K562 (cell line): ENCODE results near the gene CMIP. TPM values are rescaled to one million over a fixed set of nuclear protein-coding genes. Genes with fewer than 3 reads are reported as not detected.

Source experiments
- ATAC-seq: fragments of 200-7000 bp; cut with Tn5 transposase; 3 replicates; pipeline ENCODE4 v1.9.1; 2020; ENCODE audit warnings: moderate library complexity
- BruUV-seq: library from RNA; stranded (reverse); fragments of 400-500 nt; replicated peaks from 2 replicates; lab custom pipeline; 2021; lab: Mats Ljungman, UMichigan
- CTCF ChIA-PET: fragments of 300-600 bp; formaldehyde crosslinking; extraction: SDS; loops from one replicate; lab custom pipeline; 2021; ENCODE audit warnings: low intra/inter-chr PET ratio; lab: Yijun Ruan, JAX
- POLR2A ChIA-PET: fragments of 300-600, 350-650 bp; sonication (Branson Sonifier 250); formaldehyde crosslinking; extraction: SDS; loops from one replicate; lab custom pipeline; 2021; ENCODE audit warnings: antibody characterized with exemption, inconsistent platforms; lab: Yijun Ruan, JAX
- DNase-seq, 4 experiments: peaks; one replicate each; pipeline versions ENCODE4 v3.0.0 to v3.0.0-alpha.2; 2011 to 2018; ENCODE audit warnings: low spot score in 3 of 4, mixed read lengths in 3 of 4; ENCODE audit errors: extremely low read depth in 1 of 4
- FAIRE-seq: peaks from 2 replicates; lab custom pipeline; 2011; peaks lifted over from hg19 to GRCh38; lab: Jason Lieb, UNC
- H2AFZ ChIP-seq: 2 replicates; pipeline ENCODE4 v1.6.0; 2011; ENCODE audit warnings: low read depth, low read length, control low read depth, inconsistent platforms
- H3K27ac ChIP-seq: fragments of 200-600 bp; 3 replicates; pipeline ENCODE4 v1.8.0; 2011; ENCODE audit warnings: low read depth, mild to moderate bottlenecking, control low read depth, inconsistent platforms, low read length, moderate library complexity, mixed read lengths; ENCODE audit errors: extremely low read depth
- H3K27me3 ChIP-seq, 2 experiments: fragments of 300-600 bp in 1 of 2; 2 replicates in 1 of 2; 3 replicates in 1 of 2; pipeline versions ENCODE4 v1.6.0 to v1.8.0; 2011; ENCODE audit warnings: inconsistent platforms in 2 of 2, low read length in 2 of 2, mild to moderate bottlenecking in 1 of 2, mixed read lengths in 1 of 2, moderate library complexity in 1 of 2; ENCODE audit not compliant: control insufficient read depth in 2 of 2, insufficient read depth in 2 of 2
- H3K36me3 ChIP-seq: fragments of 300-600 bp; 3 replicates; pipeline ENCODE4 v1.8.0; 2011; ENCODE audit warnings: mild to moderate bottlenecking, low read length, inconsistent platforms; ENCODE audit not compliant: control insufficient read depth, insufficient read depth
- H3K4me1 ChIP-seq, 2 experiments: fragments of 200-600 bp in 1 of 2; replicated peaks in 1 of 2; 2 replicates in 1 of 2; 3 replicates in 1 of 2; pipeline versions ENCODE4 v1.5.1 to v1.8.0; 2011; ENCODE audit warnings: inconsistent platforms in 2 of 2, low read length in 2 of 2, mild to moderate bottlenecking in 1 of 2, mixed read lengths in 1 of 2, moderate library complexity in 1 of 2; ENCODE audit not compliant: control insufficient read depth in 2 of 2, insufficient read depth in 2 of 2
- H3K4me2 ChIP-seq: 2 replicates; pipeline ENCODE4 v1.6.1; 2011; ENCODE audit warnings: low read length, control low read depth, inconsistent platforms, mixed read lengths; ENCODE audit not compliant: insufficient read depth
- H3K4me3 ChIP-seq: fragments of 200-600 bp; sonication (generic), shearing (Covaris generic); 2 replicates; pipeline ENCODE4 v1.5.1; 2016; ENCODE audit warnings: control low read depth, inconsistent platforms
- H3K79me2 ChIP-seq: fragments of 200-600 bp; 3 replicates; pipeline ENCODE4 v1.8.0; 2011; ENCODE audit warnings: low read length, inconsistent platforms; ENCODE audit not compliant: control insufficient read depth, insufficient read depth
- H3K9ac ChIP-seq, 2 experiments: 2 replicates each; pipeline versions ENCODE4 v1.6.0 to v1.6.1; 2011; ENCODE audit warnings: low read depth in 2 of 2, low read length in 2 of 2, control low read depth in 1 of 2, inconsistent platforms in 1 of 2, mild to moderate bottlenecking in 1 of 2, mixed read lengths in 1 of 2; ENCODE audit not compliant: insufficient read depth in 1 of 2
- H3K9me1 ChIP-seq: one replicate; pipeline ENCODE4 v1.6.0; 2011; ENCODE audit warnings: inconsistent platforms, mild to moderate bottlenecking, low read length, moderate library complexity; ENCODE audit not compliant: control insufficient read depth, insufficient read depth
- H3K9me3 ChIP-seq: replicated peaks from 2 replicates; pipeline ENCODE4 v1.5.1; 2011; ENCODE audit warnings: low read depth, low read length, inconsistent platforms; ENCODE audit not compliant: control insufficient read depth, insufficient read depth
- H4K20me1 ChIP-seq: replicated peaks from 2 replicates; pipeline ENCODE4 v1.6.1; 2011; ENCODE audit warnings: low read length, inconsistent platforms, mixed read lengths; ENCODE audit not compliant: control insufficient read depth, insufficient read depth
- ATF7 ChIP-seq: fragments of 450-650 bp; IDR thresholded peaks from 2 replicates; pipeline ENCODE4 v1.7.1; 2014; ENCODE audit warnings: mild to moderate bottlenecking, moderate library complexity
- BRD9 ChIP-seq: fragments of 450-650 bp; IDR thresholded peaks from 2 replicates; pipeline ENCODE4 v1.6.1; 2018; ENCODE audit warnings: low read depth; ENCODE audit not compliant: partially characterized antibody
- CEBPG ChIP-seq, 3 experiments: fragments of 200-800 bp in 1 of 3; sonication (Bioruptor generic) in 1 of 3; sonication (generic) in 1 of 3; formaldehyde crosslinking in 1 of 3; IDR thresholded peaks in 2 of 3; conservative IDR thresholded peaks in 1 of 3; 2 replicates each; pipeline versions ENCODE4 v1.6.1 to v1.8.0; 2016 to 2022; ENCODE audit warnings: missing compliant biosample characterization in 2 of 3, missing genetic modification characterization in 2 of 3, mild to moderate bottlenecking in 1 of 3, missing genetic modification reagents in 1 of 3
- EP400 ChIP-seq: fragments of 450-650 bp; IDR thresholded peaks from 2 replicates; pipeline ENCODE4 v1.6.1; 2017; ENCODE audit warnings: antibody characterized with exemption, mild to moderate bottlenecking, moderate library complexity
- LEF1 ChIP-seq: fragments of 450-650 bp; IDR thresholded peaks from 2 replicates; pipeline ENCODE4 v1.6.1; 2016; ENCODE audit warnings: mild to moderate bottlenecking
- NR2C2 ChIP-seq, 2 experiments: fragments of 200-800 bp in 1 of 2; sonication (Bioruptor generic) in 1 of 2; sonication (generic) in 1 of 2; formaldehyde crosslinking in 1 of 2; IDR thresholded peaks; 2 replicates each; pipeline versions ENCODE4 v1.6.1 to v1.8.0; 2016 to 2022; ENCODE audit warnings: mild to moderate bottlenecking in 1 of 2, missing compliant biosample characterization in 1 of 2, missing genetic modification characterization in 1 of 2, missing genetic modification reagents in 1 of 2
- SETDB1 ChIP-seq: IDR thresholded peaks from one replicate; pipeline ENCODE4 v1.6.1; 2012; ENCODE audit warnings: low read length, control low read depth, inconsistent platforms
- SMAD3 ChIP-seq: fragments of 450-650 bp; formaldehyde crosslinking; conservative IDR thresholded peaks from 2 replicates; pipeline ENCODE4 v1.4.0; 2020; ENCODE audit warnings: mild to moderate bottlenecking
- SMARCC2 ChIP-seq: fragments of 450-650 bp; IDR thresholded peaks from 2 replicates; pipeline ENCODE4 v1.6.1; 2017; ENCODE audit warnings: antibody characterized with exemption, moderate library complexity, mild to moderate bottlenecking, low read depth
- SNRNP70 ChIP-seq: fragments of 200-400 bp; formaldehyde crosslinking; optimal IDR thresholded peaks from 2 replicates; pipeline ENCODE3; 2017; ENCODE audit warnings: low read depth, low read length
- SRSF3 ChIP-seq: fragments of 200-400 bp; formaldehyde crosslinking; IDR thresholded peaks from 2 replicates; pipeline ENCODE4 v1.6.1; 2016; ENCODE audit warnings: mild to moderate bottlenecking, low read length, moderate library complexity; ENCODE audit not compliant: insufficient read depth
- ZNF644 ChIP-seq: fragments of 200-800 bp; sonication (Bioruptor generic); IDR thresholded peaks from 2 replicates; pipeline ENCODE4 v1.6.1; 2016; ENCODE audit warnings: low read depth, missing genetic modification characterization, missing compliant biosample characterization
- WGBS: fragments of 100-300 bp; shearing (Covaris generic); methylation state at CpG from one replicate; pipeline ENCODE4 v1.1.6; 2016; ENCODE audit warnings: low coverage, mixed read lengths; ENCODE audit not compliant: insufficient coverage; ENCODE audit errors: missing lambda C conversion rate; 5-methylcytosine and 5-hydroxymethylcytosine counted together
- in situ Hi-C: fragments of 300-500 bp; cut with MboI; formaldehyde crosslinking; loops from 4 replicates; pipeline ENCODE4 v1.15.0; 2018; ENCODE audit warnings: inconsistent platforms, mixed read lengths
- intact Hi-C: fragments of 100-400 bp; cut with micrococcal nuclease; formaldehyde crosslinking; loops from 2 replicates; pipeline ENCODE4 v1.14.2; 2022
- polyA plus RNA-seq, 8 experiments: library from polyadenylated mRNA; depleted of rRNA in 4 of 8; stranded (reverse) in 5 of 8; unstranded in 3 of 8; fragments of >200 nt; fragmentation: Nextera tagmentation in 2 of 8; fragmentation: Illumina TruSeq in 1 of 8; extraction: Ambion mirVana in 2 of 8; extraction: Trizol in 1 of 8; gene quantifications; 2 replicates each; pipeline versions ENCODE4 v1.2.1 to v1.2.3, GENCODE V29; 2011 to 2014; ENCODE audit warnings: inconsistent platforms in 1 of 8, missing spikeins in 1 of 8
- total RNA-seq, 7 experiments: library from RNA; depleted of rRNA in 6 of 7; stranded (reverse); fragments of >200 nt in 6 of 7; fragmentation: Illumina TruSeq in 2 of 7; extraction: Trizol in 2 of 7; gene quantifications; 2 replicates each; pipeline versions ENCODE4 v1.2.1 to v1.2.3, GENCODE V29; 2011 to 2021; ENCODE audit warnings: low replicate concordance in 1 of 7
- TF ChIP-seq, protein P1 (sequence below): fragments of 450-650 bp; formaldehyde crosslinking; IDR thresholded peaks from 2 replicates; pipeline ENCODE4 v1.4.0; 2022; ENCODE audit warnings: mild to moderate bottlenecking, moderate library complexity
- TF ChIP-seq, protein P2 (sequence below): fragments of 250-450 bp; sonication (Bioruptor Pico); IDR thresholded peaks from 2 replicates; pipeline ENCODE4 v1.5.0; 2022; ENCODE audit warnings: mild to moderate bottlenecking

CMIP gene
- total and polyA plus RNA-seq, 9 of the 15 experiments (the other 6 are each of a cell fraction or from before 2014, with no cell fraction given) = 0.94 to 82.5 (median 10.3) TPM

DNA sequence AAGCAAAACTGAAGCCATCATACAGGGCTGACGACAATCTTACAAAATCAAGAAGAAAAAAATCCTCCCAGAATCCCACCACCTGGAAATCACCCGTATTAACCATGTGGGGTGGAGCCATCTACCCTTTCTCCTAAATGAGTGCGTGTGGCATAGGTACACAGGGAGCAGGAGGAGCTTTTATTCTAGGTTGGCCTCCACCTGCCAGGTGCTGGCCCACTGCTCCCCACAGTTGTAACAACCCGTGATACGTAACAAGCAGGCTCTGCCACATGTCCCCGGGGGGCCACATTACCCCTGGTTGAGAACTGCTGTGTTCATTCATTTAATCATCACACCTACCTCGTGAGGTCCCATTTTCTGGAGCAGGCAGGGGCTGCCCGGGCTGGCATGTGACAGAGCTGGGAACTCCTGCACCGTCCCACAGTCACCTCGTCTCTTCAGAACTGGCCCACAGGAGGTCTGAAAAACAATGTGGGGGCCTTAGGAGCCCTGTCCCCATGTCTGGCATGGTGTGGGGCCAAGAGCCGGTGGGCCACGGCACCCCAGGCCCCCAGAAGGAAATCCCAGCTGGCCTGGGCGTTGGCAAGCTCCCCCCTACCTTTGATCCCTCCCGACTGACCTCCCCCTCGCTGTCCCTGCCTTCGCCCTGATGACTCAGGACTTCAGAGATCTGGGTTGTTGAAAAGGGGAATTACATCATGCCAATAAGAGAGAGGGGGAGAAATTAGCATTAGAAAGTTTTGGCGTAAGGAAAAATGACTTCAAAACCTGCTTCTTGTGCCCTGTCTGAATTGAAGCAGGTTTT lies 12.9 kb downstream of the CMIP start (continued):
- TF ChIP-seq, protein P1, sequence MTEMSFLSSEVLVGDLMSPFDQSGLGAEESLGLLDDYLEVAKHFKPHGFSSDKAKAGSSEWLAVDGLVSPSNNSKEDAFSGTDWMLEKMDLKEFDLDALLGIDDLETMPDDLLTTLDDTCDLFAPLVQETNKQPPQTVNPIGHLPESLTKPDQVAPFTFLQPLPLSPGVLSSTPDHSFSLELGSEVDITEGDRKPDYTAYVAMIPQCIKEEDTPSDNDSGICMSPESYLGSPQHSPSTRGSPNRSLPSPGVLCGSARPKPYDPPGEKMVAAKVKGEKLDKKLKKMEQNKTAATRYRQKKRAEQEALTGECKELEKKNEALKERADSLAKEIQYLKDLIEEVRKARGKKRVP (CRISPR knock-in tag) = peak; percentile 78
- TF ChIP-seq NR2C2 (CRISPR knock-in tag; IDR thresholded peaks at IDR 0.05) (no peak; the same call in 1 of the 2 replicates), NR2C2 (tag; IDR thresholded peaks at IDR 0.05) (peak; percentile 80), SMAD3 (peak; percentile 55; the same call in 1 of the 2 replicates)

DNA sequence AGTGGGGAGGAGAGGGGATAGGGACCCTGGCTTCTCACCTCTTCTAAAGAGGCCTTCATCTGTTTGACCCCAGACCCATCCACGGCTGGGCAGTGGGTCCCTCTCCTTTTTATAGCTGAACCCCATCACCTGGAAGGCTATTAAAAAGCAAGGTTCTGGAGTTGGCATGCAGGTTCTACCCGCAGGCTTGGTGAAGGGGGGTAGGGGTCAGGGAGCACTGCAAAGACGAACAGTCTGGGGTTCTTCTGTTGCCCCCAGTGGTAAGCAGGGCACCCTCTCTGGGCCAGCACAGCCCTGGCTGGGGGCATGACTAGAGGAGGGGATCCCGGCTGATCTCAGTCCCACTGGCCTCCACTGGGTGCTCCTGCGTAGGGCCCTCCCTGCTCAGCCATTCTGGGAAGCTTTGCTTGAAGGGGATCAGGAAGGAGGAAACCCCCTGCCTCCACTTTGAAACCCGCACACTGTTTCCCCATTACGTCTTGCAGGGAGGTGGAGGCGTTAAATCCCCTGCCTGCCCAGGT lies 13.6 kb downstream of the CMIP start:
- Histone ChIP-seq H2AFZ (no peak overlapping the region), H3K4me2 (peak overlapping the region; percentile 55; the same call in 1 of the 2 replicates), H3K4me3 (no peak overlapping the region), H3K79me2 (peaks cover 99% of the 10 kb centered on the region), H3K27me3 (no peaks in the 10 kb centered on the region), H3K4me1 (peaks cover 35 to 44% of the 10 kb centered on the region in 2 experiments), H3K9ac (peak overlapping the region; percentile 65 to 84), H3K36me3 (peaks cover 57% of the 10 kb centered on the region), H4K20me1 (0 out of 2 replicates have a peak, but pooled peaks cover 5% of the 10 kb centered on the region), H3K9me3 (no peaks in the 10 kb centered on the region), H3K27ac (peak overlapping the region; percentile 79), H3K9me1 (peaks cover 11% of the 10 kb centered on the region)
- WGBS = 76% methylated on average over 8 of the region's 8 CpGs
- ChIA-PET CTCF (no interaction called here), POLR2A (interaction anchor here (0.6 to 2.4 kb wide), 4 partner anchors 12 to 37 kb away, joined by 3 to 7 read pairs (median 6); no protein-coding TSS in a partner anchor)
- DNase-seq (no peak), FAIRE-seq (no peak), ATAC-seq (peak; percentile 9)
- no TSS peak for BruUV-seq
- in situ Hi-C loops = no loop called here
- intact Hi-C loops = no loop called here
- TF ChIP-seq CEBPG (CRISPR knock-in tag; IDR thresholded peaks at IDR 0.05) (no peak; the same call in 1 of the 2 replicates), CEBPG (tag; conservative IDR thresholded peaks at IDR 0.05 in 1 of 2, IDR thresholded peaks at IDR 0.05 in 1 of 2) (peak in 1 of 2 experiments; percentile 14; a peak in 2 of 4 replicates), LEF1 (0 out of 2 replicates have a peak, but pooled peaks have one; percentile 6), SNRNP70 (peak; percentile 52), SMARCC2 (peak; percentile 6; the same call in 1 of the 2 replicates), BRD9 (no peak), ZNF644 (tag) (0 out of 2 replicates have a peak, but pooled peaks have one; percentile 43), ATF7 (peak; percentile 23; the same call in 1 of the 2 replicates), SETDB1 (no peak), SRSF3 (peak; percentile 72; the same call in 1 of the 2 replicates), EP400 (0 out of 2 replicates have a peak, but pooled peaks have one; percentile 11)
- TF ChIP-seq, protein P2, sequence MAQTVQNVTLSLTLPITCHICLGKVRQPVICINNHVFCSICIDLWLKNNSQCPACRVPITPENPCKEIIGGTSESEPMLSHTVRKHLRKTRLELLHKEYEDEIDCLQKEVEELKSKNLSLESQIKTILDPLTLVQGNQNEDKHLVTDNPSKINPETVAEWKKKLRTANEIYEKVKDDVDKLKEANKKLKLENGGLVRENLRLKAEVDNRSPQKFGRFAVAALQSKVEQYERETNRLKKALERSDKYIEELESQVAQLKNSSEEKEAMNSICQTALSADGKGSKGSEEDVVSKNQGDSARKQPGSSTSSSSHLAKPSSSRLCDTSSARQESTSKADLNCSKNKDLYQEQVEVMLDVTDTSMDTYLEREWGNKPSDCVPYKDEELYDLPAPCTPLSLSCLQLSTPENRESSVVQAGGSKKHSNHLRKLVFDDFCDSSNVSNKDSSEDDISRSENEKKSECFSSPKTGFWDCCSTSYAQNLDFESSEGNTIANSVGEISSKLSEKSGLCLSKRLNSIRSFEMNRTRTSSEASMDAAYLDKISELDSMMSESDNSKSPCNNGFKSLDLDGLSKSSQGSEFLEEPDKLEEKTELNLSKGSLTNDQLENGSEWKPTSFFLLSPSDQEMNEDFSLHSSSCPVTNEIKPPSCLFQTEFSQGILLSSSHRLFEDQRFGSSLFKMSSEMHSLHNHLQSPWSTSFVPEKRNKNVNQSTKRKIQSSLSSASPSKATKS (CRISPR knock-in tag) = no peak
